NCI-H146 treated with DMSO at 0.1 percent for 48 hours (cell line): ENCODE data around the gene LSAMP.
A peak's percentile ranks its signal among the peaks of the same experiment; 100 is the strongest.

Experiments
- DNase-seq: peaks from one replicate; lab custom pipeline; 2025; ENCODE audit not compliant: unreplicated experiment; lab: John Stamatoyannopoulos, UW

Gene LSAMP

DNA sequence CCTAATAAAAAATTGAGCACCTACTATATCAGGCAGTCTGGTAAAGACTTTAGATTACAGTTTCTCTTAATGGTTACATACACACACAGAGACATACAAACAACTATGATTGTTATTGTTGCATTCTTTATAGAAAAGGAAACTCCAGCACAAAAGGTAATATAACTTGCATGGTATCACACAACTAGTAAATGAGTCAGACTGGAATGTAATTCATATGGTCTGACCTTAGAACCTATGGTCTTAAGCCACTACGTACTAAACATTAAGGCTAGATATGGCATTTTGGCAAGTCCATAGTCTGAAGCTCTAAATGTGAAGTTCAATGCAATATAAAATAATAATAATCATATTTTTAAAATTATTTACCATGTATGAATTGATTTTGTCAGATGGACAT, 380.6 kb downstream of the LSAMP start:
- no peak for DNase-seq

DNA sequence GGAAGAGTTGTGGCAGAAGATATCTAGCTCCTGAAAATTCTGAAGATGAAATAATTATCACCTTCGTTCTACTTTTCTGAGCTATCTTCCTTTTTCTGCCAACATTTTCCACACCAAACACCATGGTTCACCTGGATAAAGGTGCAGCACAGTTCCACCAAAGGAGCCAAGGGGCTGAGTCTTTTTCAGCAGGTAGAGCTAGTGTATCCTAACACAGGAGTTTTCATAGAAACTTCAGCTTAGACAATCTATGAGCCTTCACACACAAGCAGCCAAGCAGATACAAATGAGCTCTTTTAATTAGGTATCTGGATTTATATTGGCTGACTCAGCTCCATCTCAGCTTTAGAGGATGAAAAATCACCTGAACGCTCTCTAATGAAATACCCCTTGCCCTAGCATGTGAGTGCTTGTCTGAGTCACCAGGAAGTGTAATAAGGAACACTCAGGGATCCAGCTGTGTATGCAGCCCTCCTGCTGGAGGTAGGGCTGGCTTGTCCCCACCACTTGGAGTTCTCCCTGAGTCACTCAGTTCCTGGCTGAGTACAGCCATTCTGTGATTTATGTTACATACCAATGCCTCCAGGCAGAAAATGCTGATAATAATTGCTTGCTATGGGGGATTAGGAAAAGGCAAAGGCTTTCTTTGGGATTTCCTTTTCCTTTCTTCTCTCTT, 385.7 kb downstream of the LSAMP start:
- peak; percentile 17 for DNase-seq

DNA sequence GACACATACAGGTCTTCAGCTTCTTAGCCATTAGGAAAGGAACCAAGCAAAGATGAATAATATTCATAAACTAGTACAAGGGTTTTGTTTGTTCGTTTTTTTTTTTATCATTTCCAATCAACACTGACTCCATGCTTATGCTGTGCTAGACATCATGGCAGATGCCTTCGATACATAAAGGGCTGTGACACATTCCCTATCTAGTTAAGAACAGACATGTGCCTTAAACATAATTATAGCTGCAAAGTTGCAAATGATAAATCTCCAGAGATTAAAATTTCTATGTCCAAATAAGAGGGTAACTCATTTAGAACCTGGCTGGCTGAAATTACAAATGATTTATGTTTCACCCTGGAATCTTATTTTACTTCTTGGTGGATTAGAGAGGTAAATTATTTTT, 386.4 kb downstream of the LSAMP start:
- no peak for DNase-seq

- no peak for DNase-seq
Observed at GRCh38 chr3:116057400-116058006, 387.8 kb downstream of the LSAMP start.

GRCh38 chr3:116056280-116056679, 389.0 kb downstream of the LSAMP start:
- no peak for DNase-seq

DNA sequence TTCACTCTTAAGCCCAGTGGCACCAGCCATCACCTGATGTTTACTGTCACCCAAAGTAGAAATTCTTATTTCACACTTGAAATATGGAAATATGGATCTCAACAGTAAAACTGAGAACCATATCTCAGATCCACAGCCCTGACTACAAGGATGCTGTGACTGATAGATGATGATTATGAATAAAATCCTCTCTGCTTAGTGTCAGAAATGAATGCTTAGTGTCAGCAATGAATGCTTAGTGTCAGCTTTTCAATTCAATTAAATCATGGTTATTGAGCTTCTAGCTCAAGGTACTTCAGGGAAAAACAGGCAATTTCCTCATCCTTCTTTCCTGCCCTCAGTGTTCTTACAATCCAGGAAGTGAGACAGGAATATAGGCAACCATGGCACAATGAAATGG, 392.3 kb downstream of the LSAMP start:
- DNase-seq, result no peak

- no peak for DNase-seq
Observed at GRCh38 chr3:116052602-116053001, 392.7 kb downstream of the LSAMP start.

- no peak for DNase-seq
Observed at GRCh38 chr3:116051586-116051985, 393.7 kb downstream of the LSAMP start.

GRCh38 chr3:116051040-116051439, 394.2 kb downstream of the LSAMP start:
- DNase-seq, result no peak

- DNase-seq, result no peak
Observed at GRCh38 chr3:116050311-116050915, 394.9 kb downstream of the LSAMP start.

- no peak for DNase-seq
Observed at GRCh38 chr3:116048991-116049390, 396.3 kb downstream of the LSAMP start.

DNA sequence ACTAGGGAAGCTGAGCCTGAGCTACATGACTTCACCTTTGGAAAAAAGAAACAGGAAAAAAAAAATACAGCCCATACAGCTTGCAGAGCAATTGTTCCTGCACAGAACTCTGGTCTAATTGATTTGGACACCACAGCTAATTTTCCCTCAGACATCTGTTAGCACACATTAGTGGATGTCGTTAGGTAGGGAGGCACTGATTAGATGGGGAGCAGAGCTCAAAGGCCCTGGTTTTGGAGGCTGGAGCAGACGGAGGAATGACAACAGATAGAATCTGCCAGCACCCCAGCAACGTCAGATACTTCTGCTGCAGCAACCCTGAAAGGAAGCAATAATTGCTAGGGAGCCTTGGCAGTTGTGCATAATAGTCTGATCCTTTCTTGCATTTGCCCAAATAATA, 398.9 kb downstream of the LSAMP start:
- DNase-seq, result no peak

GRCh38 chr3:116045314-116045713, 400.0 kb downstream of the LSAMP start:
- no peak for DNase-seq

- no peak for DNase-seq
Observed at GRCh38 chr3:116040152-116040551, 405.1 kb downstream of the LSAMP start.

- no peak for DNase-seq
Observed at GRCh38 chr3:116039651-116039985, 405.7 kb downstream of the LSAMP start.

GRCh38 chr3:116038968-116039650, 406.2 kb downstream of the LSAMP start:
- no peak for DNase-seq

GRCh38 chr3:116037954-116038911, 407.1 kb downstream of the LSAMP start:
- no peak for DNase-seq

DNA sequence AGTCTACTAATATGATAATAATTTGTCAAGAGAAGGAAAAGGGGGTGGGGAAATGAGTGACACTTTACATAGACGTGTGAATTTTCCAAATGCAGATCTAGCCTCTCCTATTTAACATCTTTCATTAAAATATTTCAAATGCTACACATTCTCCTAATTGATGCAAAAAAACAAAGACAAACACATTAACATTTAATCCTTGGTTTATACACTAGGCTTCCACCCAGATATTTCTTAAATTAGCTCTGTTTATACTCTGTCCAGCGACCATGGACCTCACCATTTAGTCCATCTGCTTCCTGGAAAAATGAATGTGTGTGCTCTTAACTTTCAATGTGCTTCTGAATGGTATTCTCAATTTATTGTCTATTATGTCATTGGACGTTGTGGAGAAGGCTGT, 409.9 kb downstream of the LSAMP start:
- DNase-seq, result no peak

DNA sequence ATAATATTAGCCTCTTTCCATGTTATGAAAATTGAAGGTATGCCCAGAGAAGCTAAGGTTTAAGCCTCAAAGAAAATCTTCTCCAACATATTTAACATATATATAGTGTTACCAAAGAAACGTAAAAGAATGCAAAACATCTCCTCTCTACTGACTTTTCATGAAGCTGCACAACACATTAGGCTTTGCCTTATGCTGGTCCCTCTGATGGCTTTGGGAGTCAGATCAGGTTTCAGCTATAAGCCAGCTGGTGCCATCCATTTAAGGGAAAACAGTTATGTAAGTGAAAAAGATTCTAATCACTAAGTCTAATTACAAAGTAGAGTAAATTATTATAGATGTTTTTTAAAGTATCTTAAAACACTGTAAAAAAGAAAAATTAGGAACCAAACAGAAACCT, 410.5 kb downstream of the LSAMP start:
- no peak for DNase-seq

- no peak for DNase-seq
Observed at GRCh38 chr3:116034086-116034485, 411.2 kb downstream of the LSAMP start.

DNA sequence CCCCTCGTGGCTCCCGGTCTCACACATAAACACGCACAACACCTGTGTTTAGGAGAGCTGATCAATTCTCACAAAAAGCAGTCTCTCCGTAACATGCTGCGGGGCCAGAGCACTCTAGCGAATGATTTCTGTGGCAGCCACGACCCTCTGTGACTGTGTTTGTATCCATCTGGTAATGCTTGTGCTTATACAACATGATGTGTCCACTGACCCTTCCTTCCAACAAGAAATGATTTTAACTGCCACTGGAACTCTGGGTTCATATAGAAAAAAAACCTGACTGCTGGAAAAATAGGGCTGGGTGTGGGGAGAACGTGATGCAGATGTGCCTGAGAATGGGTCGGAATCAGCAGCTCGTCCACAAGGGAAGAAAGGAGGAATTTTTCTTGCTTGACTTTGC, 411.8 kb downstream of the LSAMP start:
- DNase-seq, result no peak
